GM10266 (cell line): ENCODE measurements around the gene ANKRD55.
"Not testable (repeated sequence)": the region's sequence is repeated elsewhere in the genome, so short reads cannot be mapped to it uniquely, and the experiment has no call there.

ENCODE experiments used
- DNase-seq: peaks from one replicate; pipeline ENCODE4 v3.0.0; 2012; ENCODE audit errors: extremely low spot score
- TF ChIP-seq, protein P1 (sequence below): IDR thresholded peaks from 2 replicates; pipeline ENCODE4 v1.5.1; 2012; ENCODE audit warnings: mild to moderate bottlenecking, low read depth; ENCODE audit not compliant: control insufficient read depth, insufficient read depth; ENCODE audit errors: missing control alignments

ANKRD55 gene

DNA sequence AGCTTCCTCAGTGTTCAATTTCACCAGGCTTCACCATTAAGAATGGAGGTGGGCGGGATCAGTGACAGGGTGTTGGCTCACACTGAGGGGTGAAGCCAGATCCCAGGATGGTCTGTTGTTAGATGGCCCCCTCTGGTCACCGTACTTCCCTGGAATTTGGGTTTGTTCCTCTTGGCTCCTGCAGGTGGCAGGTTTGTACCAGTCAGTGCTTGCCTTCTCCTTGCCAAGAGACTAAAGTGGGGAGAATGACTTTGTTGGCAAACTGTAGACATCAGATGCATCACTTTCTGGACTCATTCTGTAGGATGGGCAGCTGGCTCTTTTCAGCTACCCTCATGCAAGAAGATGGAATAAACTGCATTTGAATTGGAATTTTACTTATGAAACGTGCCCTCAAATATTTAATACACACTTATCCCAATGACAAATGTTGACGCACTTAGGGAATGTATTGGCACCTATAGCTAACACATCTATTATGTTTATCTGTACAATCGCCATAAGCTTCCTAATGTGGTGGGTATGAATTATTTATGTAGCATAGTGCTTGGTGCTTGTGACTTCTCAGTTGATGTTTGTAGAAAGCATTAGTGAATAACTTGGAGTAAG is 31.4 kb upstream of the ANKRD55 start:
- DNase-seq: peak; percentile 21
- TF ChIP-seq, protein P1, sequence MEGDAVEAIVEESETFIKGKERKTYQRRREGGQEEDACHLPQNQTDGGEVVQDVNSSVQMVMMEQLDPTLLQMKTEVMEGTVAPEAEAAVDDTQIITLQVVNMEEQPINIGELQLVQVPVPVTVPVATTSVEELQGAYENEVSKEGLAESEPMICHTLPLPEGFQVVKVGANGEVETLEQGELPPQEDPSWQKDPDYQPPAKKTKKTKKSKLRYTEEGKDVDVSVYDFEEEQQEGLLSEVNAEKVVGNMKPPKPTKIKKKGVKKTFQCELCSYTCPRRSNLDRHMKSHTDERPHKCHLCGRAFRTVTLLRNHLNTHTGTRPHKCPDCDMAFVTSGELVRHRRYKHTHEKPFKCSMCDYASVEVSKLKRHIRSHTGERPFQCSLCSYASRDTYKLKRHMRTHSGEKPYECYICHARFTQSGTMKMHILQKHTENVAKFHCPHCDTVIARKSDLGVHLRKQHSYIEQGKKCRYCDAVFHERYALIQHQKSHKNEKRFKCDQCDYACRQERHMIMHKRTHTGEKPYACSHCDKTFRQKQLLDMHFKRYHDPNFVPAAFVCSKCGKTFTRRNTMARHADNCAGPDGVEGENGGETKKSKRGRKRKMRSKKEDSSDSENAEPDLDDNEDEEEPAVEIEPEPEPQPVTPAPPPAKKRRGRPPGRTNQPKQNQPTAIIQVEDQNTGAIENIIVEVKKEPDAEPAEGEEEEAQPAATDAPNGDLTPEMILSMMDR: peak; percentile 63

DNA sequence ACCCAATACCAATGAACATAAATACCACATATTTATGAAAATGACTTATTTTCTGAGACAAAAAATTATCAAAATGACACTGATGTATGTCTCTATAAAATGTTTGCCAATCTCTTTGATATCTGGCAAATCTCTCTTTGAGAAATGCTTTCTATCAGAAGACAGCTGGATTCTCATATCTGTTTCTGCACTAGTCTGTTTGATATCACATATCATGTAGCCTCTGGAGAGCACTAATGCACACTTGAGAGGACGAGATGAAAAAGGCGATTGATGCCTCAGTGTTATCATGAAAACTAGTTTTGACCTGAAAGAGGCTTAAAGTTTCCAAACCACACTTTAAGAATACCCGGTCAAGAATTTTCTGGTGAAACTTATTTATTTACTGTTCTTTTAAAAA is 29.1 kb upstream of the ANKRD55 start:
- TF ChIP-seq, protein P1: no peak
- no peak for DNase-seq

DNA sequence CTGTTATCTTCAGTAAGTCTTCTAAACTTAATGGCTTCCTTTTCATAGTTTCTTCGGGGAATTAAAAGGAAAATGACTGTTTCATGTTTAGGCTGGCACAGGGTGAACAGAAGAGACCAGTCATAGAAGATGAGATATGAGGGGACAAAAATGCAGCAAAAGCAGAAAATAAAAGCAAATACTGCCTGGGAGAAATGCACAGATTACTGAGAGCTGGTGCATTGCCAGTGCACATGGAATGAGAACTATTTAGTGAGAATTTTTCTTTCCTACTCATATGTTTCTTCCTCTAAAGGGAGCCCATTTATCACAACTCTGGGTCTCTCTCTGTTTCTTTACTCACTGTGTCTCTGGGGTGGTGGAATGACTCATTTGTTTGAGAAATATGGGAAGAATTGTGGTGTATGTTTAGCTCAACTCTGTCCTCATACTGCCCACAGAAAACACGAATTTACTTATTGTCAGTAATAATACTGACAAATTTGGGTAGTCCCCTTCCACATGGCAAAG is 25.9 kb upstream of the ANKRD55 start:
- TF ChIP-seq, protein P1: no peak
- DNase-seq: no peak

DNA sequence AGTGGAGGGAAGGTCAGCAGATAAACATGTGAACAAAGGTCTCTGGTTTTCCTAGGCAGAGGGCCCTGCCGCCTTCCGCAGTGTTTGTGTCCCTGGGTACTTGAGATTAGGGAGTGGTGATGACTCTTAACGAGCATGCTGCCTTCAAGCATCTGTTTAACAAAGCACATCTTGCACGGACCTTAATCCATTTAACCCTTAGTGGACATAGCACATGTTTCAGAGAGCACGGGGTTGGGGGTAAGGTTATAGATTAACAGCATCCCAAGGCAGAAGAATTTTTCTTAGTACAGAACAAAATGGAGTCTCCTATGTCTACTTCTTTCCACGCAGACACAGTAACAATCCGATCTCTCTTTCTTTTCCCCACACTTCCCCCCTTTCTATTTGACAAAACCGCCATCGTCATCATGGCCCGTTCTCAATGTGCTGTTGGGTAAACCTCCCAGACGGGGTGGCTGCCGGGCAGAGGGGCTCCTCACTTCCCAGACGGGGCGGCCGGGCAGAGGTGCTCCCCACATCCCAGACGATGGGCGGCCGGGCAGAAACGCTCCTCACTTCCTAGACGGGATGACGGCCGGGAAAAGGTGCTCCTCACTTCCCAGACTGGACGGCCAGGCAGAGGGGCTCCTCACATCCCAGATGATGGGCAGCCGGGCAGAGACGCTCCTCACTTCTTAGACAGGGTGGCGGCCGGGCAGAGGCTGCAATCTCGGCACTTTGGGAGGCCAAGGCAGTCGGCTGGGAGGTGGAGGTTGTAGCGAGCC is 24.8 kb upstream of the ANKRD55 start:
- DNase-seq: not testable (repeated sequence)

DNA sequence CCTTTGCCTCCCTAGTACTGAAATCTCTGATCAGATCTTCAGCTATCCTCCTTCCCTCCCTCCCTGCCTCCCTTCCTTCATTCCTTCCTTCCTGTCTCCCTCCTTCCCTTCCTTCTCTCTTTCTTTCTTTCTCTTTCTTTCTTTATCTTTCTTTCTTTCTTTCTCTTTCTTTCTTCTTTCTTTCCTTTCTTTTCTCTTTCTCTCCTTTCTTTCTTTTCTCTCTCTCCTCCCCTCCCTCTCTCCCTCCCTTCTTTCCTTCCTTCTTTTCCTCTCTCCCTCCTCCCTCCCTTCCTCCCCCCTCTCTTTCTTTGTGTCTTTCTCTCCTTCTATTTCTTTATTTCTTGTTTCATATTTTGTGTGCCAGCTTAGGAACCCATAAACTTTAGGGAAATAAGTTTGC is 23.9 kb upstream of the ANKRD55 start:
- no peak for DNase-seq
- TF ChIP-seq, protein P1: no peak

DNA sequence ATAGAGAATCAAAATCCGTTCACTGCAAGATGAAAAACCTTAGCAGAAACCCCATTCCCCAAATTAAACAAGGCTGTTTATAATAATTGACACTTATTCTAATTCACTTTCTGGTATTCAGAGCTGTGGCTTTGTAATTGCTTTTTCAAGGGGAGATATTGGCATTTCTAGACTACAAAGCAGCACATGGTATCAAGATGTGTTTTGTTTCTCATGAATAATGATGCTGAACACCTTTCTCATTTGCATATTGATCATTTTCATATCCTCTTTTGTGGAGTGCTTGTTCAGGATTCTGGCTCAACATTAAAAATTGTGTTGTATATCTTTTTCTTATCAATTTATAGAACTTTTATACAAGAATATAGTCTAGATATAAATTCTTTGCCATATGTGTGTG is 22.4 kb upstream of the ANKRD55 start:
- TF ChIP-seq, protein P1: no peak
- no peak for DNase-seq

DNA sequence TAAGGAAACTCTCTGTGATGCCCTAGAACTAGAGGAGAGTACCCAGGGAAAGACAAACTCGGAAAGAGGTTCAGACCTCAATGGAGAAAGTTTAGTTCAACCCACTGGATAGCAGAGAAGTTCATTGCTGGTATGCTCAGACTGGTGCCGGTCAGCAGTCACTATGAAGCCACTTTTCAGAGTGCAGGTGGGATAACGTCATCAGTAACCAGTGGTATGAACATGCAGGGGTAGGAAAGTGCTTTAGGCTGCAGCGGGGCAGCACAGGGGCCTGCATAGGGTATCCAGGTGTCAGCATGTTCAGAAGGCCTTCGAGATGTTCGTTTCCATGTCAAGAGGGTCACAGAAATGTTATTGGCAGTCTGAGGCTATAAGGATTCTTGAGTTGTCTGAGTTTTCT is 20.8 kb upstream of the ANKRD55 start:
- DNase-seq: no peak
- TF ChIP-seq, protein P1: no peak
